GM19023 (cell line): ENCODE results near the gene ASB4.

Experiments
- ATAC-seq: cut with Tn5 transposase; IDR thresholded peaks from one replicate; pipeline ENCODE4 v1.9.1; 2021; ENCODE audit warnings: mild to moderate bottlenecking, moderate library complexity; ENCODE audit not compliant: unreplicated experiment

Gene ASB4

DNA sequence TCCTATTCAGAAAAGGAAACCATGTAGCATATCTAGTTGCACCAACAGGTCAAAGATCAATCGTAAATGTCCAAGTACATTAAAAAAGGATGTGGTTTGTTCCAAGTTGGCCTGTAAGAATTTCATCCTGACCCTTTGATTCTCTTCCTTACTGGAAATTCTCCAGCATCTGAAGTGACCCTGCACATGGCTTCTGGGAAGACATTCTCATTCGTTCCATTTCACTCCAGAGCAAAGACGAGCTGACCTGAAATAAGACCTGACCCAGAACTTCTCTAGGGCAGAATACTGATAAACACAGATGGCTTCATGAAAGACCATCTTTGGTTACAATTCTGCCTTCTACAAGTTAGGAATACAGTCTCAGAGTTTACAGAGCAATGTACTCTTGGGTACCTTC lies 39.8 kb downstream of the ASB4 start:
- ATAC-seq, result no peak

DNA sequence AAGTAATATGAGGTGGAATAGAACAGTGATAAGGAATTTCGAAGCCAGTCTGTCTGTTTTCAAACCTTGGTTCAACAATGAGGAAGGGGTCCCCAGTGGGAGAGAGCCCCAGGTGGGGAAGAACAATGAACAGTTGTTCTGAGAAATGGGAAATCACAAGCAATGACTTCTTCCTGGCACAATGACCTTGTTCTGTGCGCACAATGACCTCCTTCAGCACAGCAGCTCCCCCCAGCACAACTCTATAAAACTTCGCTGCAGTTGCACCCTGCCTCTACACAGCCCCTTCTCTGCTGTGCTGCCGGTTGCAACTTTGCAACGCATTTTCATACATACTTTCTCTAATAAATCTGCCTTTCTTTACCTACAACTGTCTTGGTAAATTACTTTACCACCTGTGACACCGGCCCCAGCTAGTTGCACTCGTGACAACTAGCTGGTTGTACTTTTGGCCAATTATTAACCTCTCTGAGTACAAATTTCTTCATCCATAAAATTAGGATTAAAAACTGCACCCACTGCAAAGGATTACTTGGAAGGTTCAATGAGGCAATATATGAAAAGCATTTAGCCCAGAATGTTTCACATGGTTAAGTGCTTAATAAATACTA lies 40.5 kb downstream of the ASB4 start:
- no peak for ATAC-seq

DNA sequence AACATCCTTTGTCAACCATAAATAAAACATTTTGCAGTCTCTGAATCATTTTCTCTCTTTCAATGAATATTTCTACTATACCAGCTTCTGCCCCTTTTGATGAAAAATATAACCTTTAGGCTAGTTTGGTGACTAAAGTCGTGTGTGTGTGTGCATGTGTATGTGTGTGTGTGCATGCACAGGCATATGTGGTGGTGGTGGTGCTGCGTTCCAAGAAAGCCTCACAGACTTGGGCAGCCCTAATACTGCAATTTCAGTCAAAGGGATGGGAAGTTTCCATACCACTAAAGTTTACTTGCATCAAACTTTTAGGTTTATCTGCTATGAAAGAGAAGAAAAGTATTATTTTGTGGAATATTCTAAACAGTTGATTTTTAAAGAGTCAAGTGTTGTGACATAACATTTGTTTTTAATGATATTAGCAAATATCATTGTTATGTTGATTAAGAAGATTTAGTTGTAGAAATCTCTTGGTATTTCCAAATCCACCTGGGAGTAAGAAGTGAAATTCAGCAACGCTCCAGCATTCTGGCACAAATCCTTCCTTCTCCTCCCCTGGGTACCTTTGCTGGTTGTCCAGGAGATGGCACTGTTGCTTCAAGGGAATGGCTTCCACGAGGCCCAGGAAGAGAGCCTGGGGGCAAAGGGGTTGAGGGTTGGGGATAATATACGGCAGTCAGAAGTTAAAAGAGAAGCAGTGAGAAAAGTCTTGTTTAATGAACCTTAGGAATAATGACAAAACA lies 41.5 kb downstream of the ASB4 start:
- no peak for ATAC-seq

DNA sequence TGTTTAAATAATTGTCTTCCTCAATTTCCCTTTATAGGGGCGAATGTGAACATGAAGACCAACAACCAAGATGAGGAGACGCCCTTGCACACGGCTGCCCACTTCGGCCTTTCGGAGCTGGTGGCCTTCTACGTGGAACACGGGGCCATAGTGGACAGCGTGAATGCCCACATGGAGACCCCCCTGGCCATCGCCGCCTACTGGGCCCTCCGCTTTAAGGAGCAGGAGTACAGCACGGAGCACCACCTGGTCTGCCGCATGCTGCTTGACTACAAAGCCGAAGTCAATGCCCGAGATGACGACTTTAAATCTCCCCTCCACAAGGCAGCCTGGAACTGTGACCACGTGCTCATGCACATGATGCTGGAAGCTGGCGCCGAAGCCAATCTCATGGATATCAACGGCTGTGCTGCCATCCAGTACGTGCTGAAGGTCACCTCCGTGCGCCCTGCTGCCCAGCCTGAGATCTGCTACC lies 42.1 kb downstream of the ASB4 start:
- no peak for ATAC-seq

DNA sequence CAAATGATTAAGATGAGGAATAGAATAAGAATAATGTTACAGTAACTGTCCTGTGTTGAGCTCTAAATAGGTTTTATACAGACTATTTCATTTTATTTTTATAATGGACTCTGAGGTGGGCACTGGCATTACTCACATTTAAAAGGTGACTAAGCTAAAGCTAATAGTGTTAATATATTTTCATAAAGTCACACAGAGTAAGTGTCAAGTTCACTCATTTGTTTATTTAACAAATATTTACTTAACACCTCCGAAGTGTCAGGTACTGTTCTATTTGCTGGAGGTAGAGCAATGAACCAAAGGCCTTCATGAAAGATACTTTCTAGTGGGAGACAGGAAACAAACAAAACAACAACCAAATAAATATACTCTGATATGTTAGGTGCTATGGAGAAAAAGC lies 44.0 kb downstream of the ASB4 start:
- no peak for ATAC-seq

DNA sequence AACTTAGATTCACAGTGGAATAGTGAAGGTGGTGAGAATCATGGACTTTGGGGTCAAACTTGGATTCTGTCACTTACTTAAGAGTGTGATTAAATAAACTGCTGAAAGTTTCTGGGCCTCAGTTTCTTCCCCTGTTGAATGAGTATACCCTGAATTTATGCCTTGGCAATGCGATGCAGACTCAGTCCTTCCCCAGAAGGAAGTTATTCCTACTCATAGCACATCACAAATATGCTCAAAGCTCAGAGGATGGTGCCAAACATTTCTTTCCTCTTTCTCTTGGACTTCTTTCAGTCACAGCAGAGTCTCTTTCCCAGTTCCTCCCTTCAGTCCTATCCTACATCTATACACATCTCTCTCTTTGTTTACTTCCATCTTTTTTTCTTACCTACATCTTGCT lies 45.1 kb downstream of the ASB4 start:
- ATAC-seq, result no peak

DNA sequence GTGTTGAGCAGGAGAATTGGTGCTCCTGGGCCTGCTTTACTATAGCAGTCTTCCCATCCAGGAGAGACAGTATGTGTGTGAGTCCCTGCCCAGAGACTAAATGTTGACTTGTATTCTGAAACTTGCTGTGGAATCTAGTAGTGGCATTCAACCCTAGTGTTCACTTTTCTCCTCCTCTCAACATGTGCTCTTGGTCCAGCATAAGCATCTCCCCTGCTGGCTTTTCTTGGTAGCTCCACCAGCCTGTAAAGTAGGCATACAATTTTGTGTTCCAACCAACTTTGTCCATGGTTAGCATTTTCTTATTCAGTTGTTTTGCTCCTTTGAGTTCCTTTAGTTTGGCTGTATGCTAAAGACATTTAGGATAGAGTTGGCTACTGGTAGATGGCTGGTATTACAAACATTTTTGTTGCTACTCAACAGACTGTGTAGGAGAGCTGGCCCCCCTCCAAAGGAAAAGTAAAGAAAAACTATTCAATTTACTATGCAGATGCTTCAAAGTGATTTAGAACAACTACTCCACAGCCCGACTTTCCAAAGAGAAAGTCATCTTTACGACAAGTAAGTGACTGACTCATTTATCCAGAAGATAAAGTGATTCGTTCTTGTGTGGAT lies 46.0 kb downstream of the ASB4 start:
- ATAC-seq, result no peak

DNA sequence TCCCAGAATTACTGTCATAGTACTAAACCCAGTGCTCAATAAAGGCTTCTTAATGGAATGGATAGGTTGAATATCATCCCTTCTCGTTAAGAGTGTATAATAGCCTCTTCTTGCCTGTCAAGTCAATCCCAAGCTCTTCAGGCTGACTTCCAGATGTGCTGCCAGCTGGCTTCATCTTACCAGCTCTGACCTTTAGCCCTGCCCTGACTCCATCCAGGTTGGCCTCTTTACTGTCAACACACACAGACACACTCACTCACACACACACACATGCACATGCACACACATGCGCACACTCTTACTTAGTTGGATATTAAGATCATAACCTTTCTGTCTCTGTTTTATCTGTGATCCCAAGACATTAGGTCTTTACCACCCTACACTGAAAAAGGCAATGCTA lies 49.1 kb downstream of the ASB4 start:
- ATAC-seq, result no peak

DNA sequence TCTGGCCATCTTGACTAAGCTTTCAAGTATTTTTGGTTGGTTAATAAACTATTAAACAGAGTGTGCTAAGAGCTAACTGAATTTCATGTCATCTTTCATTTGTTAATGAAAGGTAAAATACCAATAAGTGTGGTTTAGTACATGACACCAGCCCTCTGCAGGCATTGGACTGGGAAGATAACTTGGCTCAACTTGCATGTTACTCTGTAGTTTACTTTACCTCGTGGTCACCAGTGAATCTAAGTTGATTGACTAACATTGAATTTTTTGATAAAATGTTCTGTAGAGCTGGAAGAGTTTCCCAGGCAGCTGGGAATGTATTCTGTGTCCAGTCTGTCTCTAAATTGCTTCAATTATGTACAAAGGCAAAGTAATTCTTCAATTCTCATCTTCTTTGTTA lies 49.9 kb downstream of the ASB4 start:
- no peak for ATAC-seq

DNA sequence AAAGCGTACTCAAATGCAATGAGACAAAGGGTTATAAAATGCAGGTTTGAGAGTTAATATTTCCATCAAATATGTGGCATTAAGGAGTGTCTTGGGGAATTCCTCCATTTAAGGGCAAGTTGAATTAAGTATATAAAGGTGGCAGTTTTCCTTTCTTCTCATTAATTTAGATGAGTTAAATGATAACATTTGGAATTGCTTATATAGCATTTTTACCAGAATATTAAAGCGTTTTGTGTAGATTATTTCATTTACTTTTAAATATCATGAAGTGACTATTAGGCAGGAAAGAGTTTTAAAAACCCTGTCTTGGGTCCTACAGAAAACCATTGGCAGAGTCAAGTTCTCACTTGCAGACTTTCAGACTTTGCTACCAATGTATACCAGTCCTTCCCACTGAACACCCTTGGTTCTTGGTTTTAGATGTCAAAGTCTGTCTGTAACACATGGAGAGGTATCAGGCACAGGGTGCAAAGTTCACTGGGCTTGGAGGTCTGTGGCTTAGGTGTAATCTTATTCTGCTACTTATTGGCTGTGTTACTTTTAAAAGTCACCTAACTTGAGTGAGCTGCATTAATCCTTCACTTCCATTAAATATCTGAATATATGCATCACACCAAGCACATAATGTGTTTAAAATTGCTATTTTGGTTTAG lies 51.0 kb downstream of the ASB4 start:
- no peak for ATAC-seq

DNA sequence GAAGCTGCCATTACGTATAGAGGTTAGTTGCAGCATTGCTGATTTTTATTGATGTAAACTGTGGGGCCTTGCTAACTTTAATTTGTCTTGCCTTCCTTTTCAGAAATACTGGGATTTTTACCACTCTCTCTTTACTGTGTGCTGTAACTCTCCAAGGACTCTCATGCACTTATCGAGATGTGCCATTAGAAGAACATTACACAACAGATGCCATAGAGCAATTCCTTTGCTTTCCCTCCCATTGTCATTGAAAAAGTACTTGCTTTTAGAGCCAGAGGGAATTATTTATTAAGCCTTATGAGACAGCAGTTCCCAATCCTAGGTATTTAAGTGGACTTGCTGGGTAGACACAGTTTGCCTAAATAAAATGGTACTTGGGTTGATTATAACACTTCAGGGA lies 51.7 kb downstream of the ASB4 start:
- ATAC-seq, result no peak

DNA sequence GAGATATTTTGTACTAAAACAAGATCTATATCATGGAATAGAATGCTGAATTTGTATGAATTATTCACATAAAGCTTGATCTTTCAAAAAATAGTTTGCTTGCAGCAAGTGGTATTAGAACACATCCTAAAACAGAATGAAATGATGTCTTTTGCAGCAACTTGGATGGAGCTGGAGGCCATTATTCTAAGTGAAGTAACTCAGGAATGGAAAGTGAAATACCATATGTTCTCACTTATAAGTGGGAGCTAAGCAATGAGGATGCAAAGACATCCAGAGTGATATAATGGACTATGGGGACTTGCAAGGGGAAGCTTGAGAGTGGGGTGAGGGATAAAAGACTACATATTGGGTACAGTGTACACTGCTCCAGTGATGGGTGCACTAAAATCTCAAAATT lies 53.7 kb downstream of the ASB4 start:
- no peak for ATAC-seq

DNA sequence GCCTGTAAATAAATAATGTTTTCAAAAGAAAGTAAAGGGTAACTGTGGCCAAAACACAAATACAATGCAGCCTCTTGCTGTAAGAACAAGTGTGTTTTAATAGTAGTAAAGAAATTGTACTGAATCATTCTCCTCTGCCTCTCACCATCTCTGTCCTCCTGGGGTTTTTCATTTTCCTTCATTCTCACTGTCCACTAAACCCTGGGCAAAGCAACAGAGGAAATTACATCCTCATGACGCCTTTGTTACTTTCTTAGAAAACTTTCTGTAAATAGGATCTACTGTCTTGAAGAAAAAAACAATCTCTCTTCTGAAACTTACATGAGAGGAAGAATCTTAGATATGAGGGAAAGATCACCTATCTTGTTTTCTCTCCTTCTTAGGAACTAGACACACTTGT lies 54.6 kb downstream of the ASB4 start:
- no peak for ATAC-seq

DNA sequence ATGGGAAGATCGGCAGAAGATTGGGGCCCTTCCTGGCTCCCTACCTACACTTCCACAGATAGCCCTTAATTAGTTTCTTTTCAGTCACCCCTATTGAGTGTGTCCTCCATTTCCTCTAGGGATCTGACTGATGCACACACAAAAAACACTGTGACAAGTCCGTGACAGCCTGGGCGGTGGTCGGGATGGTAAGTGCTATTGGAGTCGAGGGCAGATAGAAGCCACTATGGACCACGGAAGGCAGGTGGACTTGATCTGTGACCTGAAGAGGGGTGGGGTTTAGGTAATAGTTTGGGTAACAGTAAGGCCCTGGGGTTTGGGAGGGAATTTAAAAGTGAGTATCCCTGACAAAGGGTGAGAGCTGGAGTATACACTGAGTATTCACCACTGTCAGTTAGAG lies 57.6 kb downstream of the ASB4 start:
- ATAC-seq, result no peak

DNA sequence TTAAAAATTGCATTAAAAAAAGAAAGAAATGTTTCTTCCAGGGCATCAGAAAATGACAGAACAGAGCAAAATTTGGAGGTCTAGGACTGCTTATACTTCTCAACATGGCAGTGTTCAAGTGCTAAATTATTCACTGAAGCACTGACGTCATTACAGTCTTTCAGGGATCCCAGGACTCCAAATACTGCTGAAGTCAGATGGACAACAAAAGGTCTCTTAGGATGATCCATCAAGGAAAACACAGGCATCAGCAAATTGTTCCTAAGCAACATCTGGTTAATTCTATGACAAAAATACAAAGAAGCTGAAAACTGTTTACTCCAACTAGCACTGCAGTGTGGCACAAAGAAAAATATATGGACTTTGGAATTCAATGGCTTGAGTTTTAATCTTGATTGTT lies 58.4 kb downstream of the ASB4 start:
- ATAC-seq, result no peak

DNA sequence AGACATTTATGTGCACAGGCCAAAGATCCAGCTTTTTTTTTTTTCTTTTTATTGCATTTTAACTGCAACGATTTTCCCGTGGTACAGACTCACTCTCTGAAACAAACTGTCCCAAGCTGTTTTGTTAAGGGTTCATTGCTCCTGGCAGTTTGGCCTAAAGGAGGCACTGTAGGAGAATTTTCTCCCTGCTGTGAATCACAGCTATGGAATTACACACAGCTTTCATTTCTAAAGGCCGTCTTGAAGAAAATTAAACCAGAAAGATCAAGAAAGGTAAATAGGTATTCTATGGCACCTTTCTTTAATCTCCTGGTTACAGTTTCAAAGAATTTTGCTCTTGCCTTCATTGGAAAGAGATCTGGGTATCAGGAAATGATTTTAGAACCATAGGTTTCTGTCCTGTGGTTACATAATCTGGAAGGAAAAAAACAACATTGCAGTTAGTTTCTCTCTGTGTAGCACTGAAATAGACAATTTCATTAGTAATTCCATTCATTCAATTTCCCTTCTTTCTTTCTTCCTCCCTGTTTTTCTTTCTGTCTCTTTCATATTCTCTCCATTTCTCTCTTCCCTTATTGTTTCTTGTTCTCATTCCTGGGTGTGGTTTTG lies 59.4 kb downstream of the ASB4 start:
- ATAC-seq, result no peak

DNA sequence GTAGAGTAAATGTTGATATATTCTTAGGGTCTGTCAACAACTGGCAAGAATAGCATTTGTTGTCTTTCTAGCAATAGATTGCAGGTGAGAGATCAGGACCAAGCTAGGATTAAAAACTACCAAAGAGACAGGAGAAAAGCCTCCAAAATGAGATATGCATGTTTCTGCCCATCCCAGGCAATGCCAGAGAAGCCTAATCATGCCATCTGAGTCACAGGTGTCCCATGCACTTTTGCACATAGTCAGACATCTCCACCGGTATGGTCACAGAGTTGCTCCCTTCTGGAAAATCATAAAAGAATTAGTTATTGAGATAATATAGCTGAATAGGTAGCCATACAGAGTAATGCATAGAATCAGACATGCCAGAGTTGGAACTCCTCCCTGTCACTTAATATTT lies 59.9 kb downstream of the ASB4 start:
- no peak for ATAC-seq

DNA sequence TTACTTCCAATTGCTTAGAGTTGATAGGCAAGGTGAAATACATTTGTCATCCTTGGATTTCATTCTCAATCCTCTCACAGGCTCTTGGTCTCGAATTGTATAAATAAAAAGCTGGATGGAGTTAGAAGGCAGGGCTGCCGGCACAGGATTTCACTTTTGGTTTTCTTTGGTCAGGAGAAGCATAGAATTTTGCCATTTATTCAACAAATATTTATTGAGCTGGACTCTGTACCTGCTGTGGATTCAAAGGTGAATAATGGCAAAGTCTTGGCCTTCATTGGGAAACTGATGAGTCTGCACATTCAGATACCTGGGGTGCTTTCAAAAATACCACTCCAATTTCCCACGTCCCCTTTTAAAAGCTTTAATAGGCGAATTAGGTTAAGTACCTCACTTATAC lies 60.9 kb downstream of the ASB4 start:
- ATAC-seq, result no peak

DNA sequence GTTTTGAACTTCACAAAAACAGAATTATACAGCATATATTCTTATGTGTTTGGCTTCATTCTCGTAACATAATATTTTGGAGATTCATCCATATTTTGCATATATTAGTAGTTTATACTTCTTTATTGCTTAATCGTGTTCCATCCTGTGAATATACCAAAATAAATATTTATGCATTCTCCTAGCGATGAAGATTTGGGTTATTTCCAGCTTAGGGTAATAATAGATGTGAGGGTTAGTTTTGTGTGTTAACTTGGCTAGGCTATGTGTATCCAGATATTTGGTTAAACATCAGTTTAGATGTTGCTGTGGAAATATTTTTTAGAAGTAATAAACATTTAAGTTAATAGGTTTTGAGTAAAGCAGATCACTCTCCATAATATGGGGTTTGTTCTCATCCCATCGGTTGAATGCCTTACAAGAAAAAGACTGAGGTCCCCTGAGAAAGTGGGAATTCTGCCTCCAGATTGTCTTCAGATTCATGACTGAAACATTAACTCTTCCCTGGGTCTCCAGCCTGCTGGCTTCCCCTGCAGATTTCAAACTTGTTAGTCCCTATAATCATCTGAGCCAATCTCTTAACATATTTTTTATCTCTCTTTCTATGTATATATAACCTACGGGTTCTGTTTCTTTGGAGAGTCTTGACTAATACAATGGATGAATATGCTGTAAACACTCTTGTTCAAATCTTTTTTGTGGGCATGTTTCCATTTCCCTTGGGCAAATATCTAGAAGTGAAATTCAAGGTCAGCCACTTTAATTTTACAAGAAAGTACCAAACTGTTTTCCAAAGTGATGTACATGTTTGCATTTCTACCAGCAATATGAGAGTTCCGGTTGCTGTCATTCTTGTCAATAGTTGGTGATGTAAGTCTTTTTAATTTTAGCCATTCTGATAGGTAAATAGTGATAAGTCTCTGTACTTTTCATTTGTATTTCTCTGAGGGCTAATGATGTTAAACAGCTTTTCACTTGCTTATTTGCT lies 61.9 kb downstream of the ASB4 start:
- ATAC-seq, result no peak

DNA sequence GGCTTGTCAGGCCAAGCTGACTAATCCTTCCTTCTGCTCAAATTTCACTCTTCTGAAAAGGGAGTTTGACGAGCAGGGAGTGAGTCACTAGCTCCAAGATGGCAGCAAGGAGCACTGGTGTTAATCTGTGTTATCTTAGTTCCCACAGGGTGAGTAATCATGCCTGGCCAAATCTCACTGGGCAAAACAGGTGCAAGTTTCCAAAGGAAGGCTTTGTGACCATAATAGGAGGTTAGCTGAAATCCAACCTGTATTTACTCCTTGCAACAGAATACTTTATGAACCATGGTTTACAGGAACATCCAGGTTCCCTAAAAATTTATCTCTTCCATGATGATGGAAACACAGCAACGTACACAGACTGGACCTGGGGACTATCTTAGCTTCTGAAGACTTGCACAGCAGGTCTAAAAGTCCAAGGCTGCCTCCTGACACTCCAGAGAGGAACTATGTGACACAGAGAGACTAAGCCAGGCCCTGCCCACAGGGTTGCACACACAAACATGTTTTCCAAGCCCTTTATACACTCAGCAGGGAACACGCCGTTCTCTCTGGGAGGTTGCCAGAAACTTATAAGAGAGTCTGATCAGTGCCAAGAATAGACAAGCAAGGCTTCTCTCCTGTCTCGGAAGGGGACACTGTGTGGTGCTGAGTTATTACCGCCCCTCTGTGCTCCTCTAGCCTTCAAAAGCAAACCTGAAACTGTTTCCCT lies 64.2 kb downstream of the ASB4 start:
- ATAC-seq, result no peak
